Measurements from ENCODE around the gene PTMS. TPM values are rescaled to one million over a fixed set of nuclear protein-coding genes. Genes with fewer than 3 reads are reported as not detected.
A peak's percentile ranks its signal among the peaks of the same experiment; 100 is the strongest.

The PTMS gene
- total and polyA plus RNA-seq, 4 donors = 65.6 to 801 (median 249) TPM

DNA sequence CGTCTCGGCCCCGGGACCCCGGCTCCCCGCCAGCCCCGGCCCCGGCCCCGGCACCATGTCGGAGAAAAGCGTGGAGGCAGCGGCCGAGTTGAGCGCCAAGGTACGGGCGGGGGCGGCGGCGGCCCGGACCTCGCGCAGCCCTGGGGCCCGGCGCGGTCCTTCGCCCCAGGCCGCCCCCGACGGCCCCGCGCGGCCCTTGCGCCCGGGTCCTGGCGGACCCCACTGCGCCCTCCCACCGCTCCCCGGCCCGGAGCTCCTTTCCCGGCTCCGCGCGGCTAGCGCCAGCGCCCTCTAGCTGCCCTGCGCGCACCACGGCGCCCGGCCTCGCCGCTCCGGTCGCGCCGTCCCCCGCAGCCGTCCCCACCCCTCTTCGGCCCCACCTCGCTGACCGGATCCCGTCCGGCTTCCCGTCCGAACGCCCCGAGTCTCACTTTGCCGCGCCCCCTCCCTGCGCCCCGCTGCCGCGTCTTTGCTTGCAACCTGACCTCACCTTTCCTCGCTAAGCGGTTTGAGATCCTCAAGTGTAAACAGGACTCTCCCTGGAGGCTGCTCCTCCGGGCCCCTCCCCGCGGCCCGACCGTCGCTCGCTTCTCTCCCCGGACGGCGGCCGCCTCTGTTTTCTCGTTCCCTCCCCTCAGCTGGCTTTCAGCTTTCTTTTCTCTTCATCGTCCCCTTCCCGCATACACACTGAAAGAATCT is 637 bp downstream of the PTMS start:
- 1% methylated on average over 70 to 88 of the region's 88 CpGs for WGBS, 2 donors
- TF ChIP-seq, protein P1, sequence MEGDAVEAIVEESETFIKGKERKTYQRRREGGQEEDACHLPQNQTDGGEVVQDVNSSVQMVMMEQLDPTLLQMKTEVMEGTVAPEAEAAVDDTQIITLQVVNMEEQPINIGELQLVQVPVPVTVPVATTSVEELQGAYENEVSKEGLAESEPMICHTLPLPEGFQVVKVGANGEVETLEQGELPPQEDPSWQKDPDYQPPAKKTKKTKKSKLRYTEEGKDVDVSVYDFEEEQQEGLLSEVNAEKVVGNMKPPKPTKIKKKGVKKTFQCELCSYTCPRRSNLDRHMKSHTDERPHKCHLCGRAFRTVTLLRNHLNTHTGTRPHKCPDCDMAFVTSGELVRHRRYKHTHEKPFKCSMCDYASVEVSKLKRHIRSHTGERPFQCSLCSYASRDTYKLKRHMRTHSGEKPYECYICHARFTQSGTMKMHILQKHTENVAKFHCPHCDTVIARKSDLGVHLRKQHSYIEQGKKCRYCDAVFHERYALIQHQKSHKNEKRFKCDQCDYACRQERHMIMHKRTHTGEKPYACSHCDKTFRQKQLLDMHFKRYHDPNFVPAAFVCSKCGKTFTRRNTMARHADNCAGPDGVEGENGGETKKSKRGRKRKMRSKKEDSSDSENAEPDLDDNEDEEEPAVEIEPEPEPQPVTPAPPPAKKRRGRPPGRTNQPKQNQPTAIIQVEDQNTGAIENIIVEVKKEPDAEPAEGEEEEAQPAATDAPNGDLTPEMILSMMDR (IDR thresholded peaks at IDR 0.05; ENCODE audit: control extremely low read depth, extremely low read depth) = peak; percentile 68
- DNase-seq (peak; percentile 80 to 88 (median 82)), ATAC-seq (ENCODE audit: insufficient read depth, low FRiP score) (peak; percentile 54)
- peak overlapping the region; percentile 81 to 95 for H3K27ac ChIP-seq (ENCODE audit: low read depth in 1 of 2, low read length in 1 of 2)
- no peaks in the 10 kb centered on the region for H3K9me3 ChIP-seq (ENCODE audit: control insufficient read depth in 4 of 4, insufficient read depth in 3 of 4, low read length in 3 of 4)
- peak overlapping the region; percentile 62 for H3K4me3 ChIP-seq
- peak overlapping the region in 1 of 2 donors; percentile 56 for H3K9ac ChIP-seq (ENCODE audit: insufficient read depth in 1 of 2, low read length in 2 of 2)
- H3K27me3 ChIP-seq (ENCODE audit: control insufficient read depth in 3 of 3, insufficient read depth in 3 of 3, low read length in 2 of 3) = no peaks in the 10 kb centered on the region
- H3K36me3 ChIP-seq (ENCODE audit: control insufficient read depth in 4 of 4, insufficient read depth in 4 of 4, low read length in 4 of 4) = peaks cover 0 to 24% (median 13%) of the 10 kb centered on the region in 4 donors
- H3K4me1 ChIP-seq (ENCODE audit: control insufficient read depth in 5 of 5, insufficient read depth in 5 of 5, low read length in 5 of 5) = peaks cover 10 to 51% (median 31%) of the 10 kb centered on the region in 5 donors

DNA sequence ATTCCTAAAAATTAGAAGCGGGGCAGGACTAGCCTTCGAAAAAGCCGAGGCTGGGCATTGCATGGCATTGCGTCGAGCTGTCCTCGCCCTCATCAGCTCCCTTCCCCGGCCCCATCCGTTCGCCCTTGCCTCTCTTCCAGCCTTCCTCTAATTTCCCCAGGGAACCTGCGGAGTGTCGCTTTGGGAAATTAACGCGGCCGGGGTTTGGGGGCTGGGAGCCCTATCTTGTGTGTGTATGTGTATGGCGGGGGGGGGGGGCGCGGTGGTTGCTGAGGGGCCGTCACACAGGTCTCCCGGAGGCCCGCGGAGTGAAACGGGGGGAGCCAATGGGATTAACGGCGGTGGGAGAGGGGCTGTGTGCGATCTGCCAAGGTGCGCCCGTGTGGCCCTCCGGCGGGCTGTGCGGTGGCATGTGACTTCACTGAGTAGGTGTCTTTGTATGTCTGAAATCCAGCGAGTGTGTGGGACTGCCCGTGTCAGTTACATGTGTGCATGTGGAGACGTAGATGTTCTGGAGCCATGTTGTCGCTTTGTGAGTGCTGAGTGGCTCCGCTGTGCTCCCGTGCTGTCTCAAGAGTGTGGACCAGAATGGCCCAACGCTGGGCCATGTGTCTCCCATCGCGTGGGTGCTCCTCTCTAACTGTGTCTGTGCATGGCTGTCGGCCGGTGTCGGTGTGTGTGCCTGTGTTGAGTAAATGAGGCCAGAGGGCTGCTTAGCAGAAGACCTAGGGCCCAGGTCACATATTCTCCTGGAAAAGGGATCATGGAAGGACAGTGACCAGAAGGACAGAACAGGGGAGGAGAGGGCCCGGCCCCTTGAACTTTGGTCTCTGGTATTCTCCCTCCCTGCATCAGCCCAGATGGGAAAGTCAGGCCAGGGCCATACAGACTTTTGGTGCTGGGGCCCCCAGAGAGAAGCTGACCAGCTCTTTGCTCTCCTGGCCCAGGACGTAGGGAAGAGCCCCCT is 1.5 kb downstream of the PTMS start:
- 14 to 37% methylated on average over 41 to 44 of the region's 44 CpGs for WGBS, 2 donors
- H3K27me3 ChIP-seq (ENCODE audit: control insufficient read depth in 3 of 3, insufficient read depth in 3 of 3, low read length in 2 of 3) = no peaks in the 10 kb centered on the region
- peak overlapping the region in 1 of 2 donors; percentile 91 for H3K9ac ChIP-seq (ENCODE audit: insufficient read depth in 1 of 2, low read length in 2 of 2)
- ATAC-seq (ENCODE audit: insufficient read depth, low FRiP score) (no peak), DNase-seq (peak in 2 of 3 donors; percentile 33 to 48)
- H3K27ac ChIP-seq (ENCODE audit: low read depth in 1 of 2, low read length in 1 of 2) = peak overlapping the region; percentile 81 to 95
- TF ChIP-seq, protein P1 (IDR thresholded peaks at IDR 0.05; ENCODE audit: control extremely low read depth, extremely low read depth) = no peak
- H3K36me3 ChIP-seq (ENCODE audit: control insufficient read depth in 4 of 4, insufficient read depth in 4 of 4, low read length in 4 of 4) = peaks cover 0 to 26% (median 14%) of the 10 kb centered on the region in 4 donors
- peak overlapping the region; percentile 62 for H3K4me3 ChIP-seq
- H3K9me3 ChIP-seq (ENCODE audit: control insufficient read depth in 4 of 4, insufficient read depth in 3 of 4, low read length in 3 of 4) = no peaks in the 10 kb centered on the region
- H3K4me1 ChIP-seq (ENCODE audit: control insufficient read depth in 5 of 5, insufficient read depth in 5 of 5, low read length in 5 of 5) = peaks cover 10 to 54% (median 33%) of the 10 kb centered on the region in 5 donors

DNA sequence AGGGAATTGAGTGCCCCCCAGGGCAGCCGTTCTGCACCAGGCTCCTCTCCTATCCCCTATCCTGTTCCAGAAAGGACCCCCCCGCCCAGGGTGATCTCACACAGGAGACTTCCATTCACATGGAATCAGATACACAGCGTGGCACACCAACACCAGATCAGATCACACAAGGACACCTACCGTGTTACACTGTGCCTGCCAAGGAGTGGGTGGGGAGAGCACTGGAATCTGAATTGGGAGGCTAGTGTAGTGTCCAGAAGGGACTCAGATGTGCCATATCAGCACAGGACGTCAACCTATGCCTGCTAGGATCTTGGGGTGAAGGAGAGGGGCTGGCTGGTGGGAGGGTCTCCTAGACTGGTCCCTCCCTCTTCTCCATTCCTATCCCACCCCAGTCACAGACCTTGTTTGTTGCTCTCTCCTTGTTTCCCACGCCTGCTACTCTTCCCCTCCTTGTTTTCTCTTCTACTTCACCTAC is 2.3 kb downstream of the PTMS start:
- H3K9me3 ChIP-seq (ENCODE audit: control insufficient read depth in 4 of 4, insufficient read depth in 3 of 4, low read length in 3 of 4) = peaks cover 0 to 2% (median 0%) of the 10 kb centered on the region in 4 donors
- H3K27me3 ChIP-seq (ENCODE audit: control insufficient read depth in 3 of 3, insufficient read depth in 3 of 3, low read length in 2 of 3) = peaks cover 0 to 2% (median 0%) of the 10 kb centered on the region in 3 donors
- H3K36me3 ChIP-seq (ENCODE audit: control insufficient read depth in 4 of 4, insufficient read depth in 4 of 4, low read length in 4 of 4) = peaks cover 0 to 26% (median 14%) of the 10 kb centered on the region in 4 donors
- ATAC-seq (ENCODE audit: insufficient read depth, low FRiP score) (no peak), DNase-seq (peak; percentile 33 to 67 (median 43))
- peak overlapping the region; percentile 55 to 91 for H3K9ac ChIP-seq (ENCODE audit: insufficient read depth in 1 of 2, low read length in 2 of 2)
- 51 to 71% methylated on average over 6 of the region's 6 CpGs for WGBS, 2 donors
- peak overlapping the region in 1 of 2 donors; percentile 12 for H3K27ac ChIP-seq (ENCODE audit: low read depth in 1 of 2, low read length in 1 of 2)
- H3K4me1 ChIP-seq (ENCODE audit: control insufficient read depth in 5 of 5, insufficient read depth in 5 of 5, low read length in 5 of 5) = peaks cover 10 to 53% (median 32%) of the 10 kb centered on the region in 5 donors
- TF ChIP-seq, protein P1 (IDR thresholded peaks at IDR 0.05; ENCODE audit: control extremely low read depth, extremely low read depth) = no peak
- no peak overlapping the region for H3K4me3 ChIP-seq

All from lung (tissue), 12 donors.